Neural progenitor cell (in vitro differentiated cells): ENCODE results near the gene ZNF213. TPM values are rescaled to one million over a fixed set of nuclear protein-coding genes. Genes with fewer than 3 reads are reported as not detected.

Experiments
- DNase-seq: peaks from one replicate; pipeline ENCODE4 v3.0.0-alpha.2; 2016; ENCODE audit warnings: low spot score
- H2AFZ ChIP-seq: fragments of 200-600 bp; sonication (generic); replicated peaks from 2 replicates; pipeline ENCODE4 v1.6.1; 2016; ENCODE audit warnings: antibody characterized with exemption
- H3F3A ChIP-seq: fragments of 200-600 bp; sonication (generic); 2 replicates; pipeline ENCODE4 v1.6.1; 2016; ENCODE audit warnings: antibody characterized with exemption, low read depth
- H3K27ac ChIP-seq: fragments of 200-600 bp; sonication (generic); 2 replicates; pipeline ENCODE4 v1.5.1; 2016; ENCODE audit warnings: mild to moderate bottlenecking
- H3K27me3 ChIP-seq: fragments of 200-600 bp; sonication (generic); 2 replicates; pipeline ENCODE4 v1.6.1; 2016; ENCODE audit warnings: mild to moderate bottlenecking, moderate library complexity
- H3K36me3 ChIP-seq: fragments of 200-600 bp; sonication (generic); 2 replicates; pipeline ENCODE4 v1.5.1; 2016
- H3K4me1 ChIP-seq: fragments of 200-600 bp; sonication (generic); 2 replicates; pipeline ENCODE4 v1.6.1; 2016; ENCODE audit warnings: mixed run types
- H3K4me2 ChIP-seq: fragments of 200-600 bp; sonication (generic); 2 replicates; pipeline ENCODE4 v1.6.1; 2016
- H3K4me3 ChIP-seq: fragments of 200-600 bp; sonication (generic); 2 replicates; pipeline ENCODE4 v1.5.1; 2016
- H3K79me2 ChIP-seq: fragments of 200-600 bp; sonication (generic); 2 replicates; pipeline ENCODE4 v1.6.1; 2016; ENCODE audit warnings: low read depth
- H3K9ac ChIP-seq: fragments of 200-600 bp; sonication (generic); 2 replicates; pipeline ENCODE4 v1.6.1; 2016
- H3K9me3 ChIP-seq: fragments of 200-600 bp; sonication (generic); 2 replicates; pipeline ENCODE4 v1.5.1; 2016; ENCODE audit warnings: low read depth
- H4K20me1 ChIP-seq: fragments of 200-600 bp; sonication (generic); 2 replicates; pipeline ENCODE4 v1.6.1; 2016; ENCODE audit warnings: low read depth
- H3K27ac Mint-ChIP-seq: 3 replicates; pipeline ENCODE4 v1.8.0; 2021; ENCODE audit warnings: mixed read lengths
- H3K27me3 Mint-ChIP-seq: 2 replicates; pipeline ENCODE4 v1.8.0; 2022; ENCODE audit warnings: low read depth, mild to moderate bottlenecking, inconsistent platforms, moderate library complexity, mixed read lengths; ENCODE audit not compliant: insufficient read depth
- H3K36me3 Mint-ChIP-seq: 3 replicates; pipeline ENCODE4 v1.8.0; 2021; ENCODE audit warnings: mixed read lengths
- H3K4me1 Mint-ChIP-seq: 3 replicates; pipeline ENCODE4 v1.8.0; 2021; ENCODE audit warnings: mixed read lengths
- H3K4me3 Mint-ChIP-seq: 3 replicates; pipeline ENCODE4 v1.8.0; 2021; ENCODE audit warnings: mild to moderate bottlenecking, moderate library complexity, mixed read lengths
- H3K9me3 Mint-ChIP-seq: 3 replicates; pipeline ENCODE4 v1.8.0; 2020; ENCODE audit warnings: mixed read lengths
- EZH2 ChIP-seq: fragments of 200-600 bp; sonication (generic); IDR thresholded peaks from 2 replicates; pipeline ENCODE4 v1.6.1; 2017; ENCODE audit warnings: antibody characterized with exemption, mild to moderate bottlenecking, moderate library complexity
- EZH2phosphoT487 ChIP-seq: fragments of 200-600 bp; sonication (generic); IDR thresholded peaks from 2 replicates; pipeline ENCODE4 v1.6.1; 2017; ENCODE audit warnings: antibody characterized with exemption
- total RNA-seq: library from RNA; depleted of rRNA; stranded (reverse); fragments of >200 nt; gene quantifications from 2 replicates; pipeline ENCODE4 v1.2.3, GENCODE V29; 2015; ENCODE audit warnings: low replicate concordance
- TF ChIP-seq, protein P1 (sequence below): fragments of 200-600 bp; sonication (generic); IDR thresholded peaks from 2 replicates; pipeline ENCODE4 v1.5.1; 2017; ENCODE audit warnings: antibody characterized with exemption, mild to moderate bottlenecking

ZNF213 gene
- total RNA-seq, 1 donor from 2014 or later: 1.3 TPM

- H3K9ac ChIP-seq: no peak overlapping the region
- Mint-ChIP-seq H3K27me3 (peaks cover 41% of the 10 kb centered on the region), H3K36me3 (peaks cover 3% of the 10 kb centered on the region), H3K4me1 (peaks cover 33% of the 10 kb centered on the region), H3K9me3 (peaks cover 21% of the 10 kb centered on the region), H3K4me3 (peak overlapping the region; percentile 94), H3K27ac (peak overlapping the region; percentile 98)
- no peaks in the 10 kb centered on the region for H3K9me3 ChIP-seq
- DNase-seq: no peak
- H3K4me3 ChIP-seq: peak overlapping the region; percentile 73
- no peak overlapping the region for H3K27ac ChIP-seq
- H3F3A ChIP-seq: peaks cover 60% of the 10 kb centered on the region
- peak overlapping the region; percentile 73 for H3K4me2 ChIP-seq
- H4K20me1 ChIP-seq: peaks cover 15% of the 10 kb centered on the region
- no peaks in the 10 kb centered on the region for H3K79me2 ChIP-seq
- H2AFZ ChIP-seq: no peak overlapping the region
- TF ChIP-seq EZH2: no peak
- TF ChIP-seq, protein P1, sequence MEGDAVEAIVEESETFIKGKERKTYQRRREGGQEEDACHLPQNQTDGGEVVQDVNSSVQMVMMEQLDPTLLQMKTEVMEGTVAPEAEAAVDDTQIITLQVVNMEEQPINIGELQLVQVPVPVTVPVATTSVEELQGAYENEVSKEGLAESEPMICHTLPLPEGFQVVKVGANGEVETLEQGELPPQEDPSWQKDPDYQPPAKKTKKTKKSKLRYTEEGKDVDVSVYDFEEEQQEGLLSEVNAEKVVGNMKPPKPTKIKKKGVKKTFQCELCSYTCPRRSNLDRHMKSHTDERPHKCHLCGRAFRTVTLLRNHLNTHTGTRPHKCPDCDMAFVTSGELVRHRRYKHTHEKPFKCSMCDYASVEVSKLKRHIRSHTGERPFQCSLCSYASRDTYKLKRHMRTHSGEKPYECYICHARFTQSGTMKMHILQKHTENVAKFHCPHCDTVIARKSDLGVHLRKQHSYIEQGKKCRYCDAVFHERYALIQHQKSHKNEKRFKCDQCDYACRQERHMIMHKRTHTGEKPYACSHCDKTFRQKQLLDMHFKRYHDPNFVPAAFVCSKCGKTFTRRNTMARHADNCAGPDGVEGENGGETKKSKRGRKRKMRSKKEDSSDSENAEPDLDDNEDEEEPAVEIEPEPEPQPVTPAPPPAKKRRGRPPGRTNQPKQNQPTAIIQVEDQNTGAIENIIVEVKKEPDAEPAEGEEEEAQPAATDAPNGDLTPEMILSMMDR: no peak
- TF ChIP-seq EZH2phosphoT487: peak; percentile 20
- no peaks in the 10 kb centered on the region for H3K36me3 ChIP-seq
- peaks cover 66% of the 10 kb centered on the region for H3K27me3 ChIP-seq
- no peaks in the 10 kb centered on the region for H3K4me1 ChIP-seq
Observed at GRCh38 chr16:3152991-3153368, 18.2 kb downstream of the ZNF213 start.

DNA sequence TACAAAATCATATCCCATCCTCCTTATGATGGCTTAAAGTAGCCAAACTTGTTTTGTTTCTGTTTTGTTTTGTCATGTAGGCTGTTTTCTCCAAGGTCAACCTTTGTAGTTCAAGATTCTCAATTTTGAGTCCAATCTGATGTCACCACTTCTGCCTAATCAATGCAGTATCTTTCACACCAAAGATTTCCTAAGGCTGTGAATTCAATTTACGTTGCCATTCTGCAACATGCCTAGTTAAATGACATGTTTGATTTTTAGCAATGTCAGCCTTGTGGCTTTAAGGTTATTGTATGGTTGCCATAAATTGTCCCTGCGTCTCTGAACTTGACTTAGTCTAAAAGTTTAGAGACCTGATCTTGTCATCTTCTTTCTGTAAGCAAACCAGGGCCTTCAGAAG lies 20.4 kb downstream of the ZNF213 start:
- no peak for TF ChIP-seq EZH2
- no peak for TF ChIP-seq EZH2phosphoT487
- TF ChIP-seq, protein P1: no peak
- Histone ChIP-seq H3K36me3 (no peaks in the 10 kb centered on the region), H3F3A (peaks cover 66% of the 10 kb centered on the region), H3K79me2 (no peaks in the 10 kb centered on the region), H3K4me1 (no peaks in the 10 kb centered on the region), H3K9ac (no peak overlapping the region), H2AFZ (no peak overlapping the region), H3K27ac (no peak overlapping the region), H3K9me3 (no peaks in the 10 kb centered on the region), H3K4me3 (no peak overlapping the region), H4K20me1 (peaks cover 15% of the 10 kb centered on the region), H3K27me3 (peaks cover 58% of the 10 kb centered on the region), H3K4me2 (no peak overlapping the region)
- no peak for DNase-seq
- Mint-ChIP-seq H3K27ac (no peak overlapping the region), H3K9me3 (peaks cover 23% of the 10 kb centered on the region), H3K4me1 (peaks cover 26% of the 10 kb centered on the region), H3K4me3 (peak overlapping the region; percentile 62), H3K36me3 (peaks cover 3% of the 10 kb centered on the region), H3K27me3 (peaks cover 47% of the 10 kb centered on the region)

GRCh38 chr16:3155972-3156371 lies 21.1 kb downstream of the ZNF213 start:
- H3K4me3 Mint-ChIP-seq: no peak overlapping the region
- H3K79me2 ChIP-seq: no peaks in the 10 kb centered on the region
- peaks cover 58% of the 10 kb centered on the region for H3K27me3 ChIP-seq

More at GRCh38 chr16:3155972-3156371, 21.1 kb downstream of the ZNF213 start:
- H3K4me2 ChIP-seq: no peak overlapping the region
- Mint-ChIP-seq H3K36me3 (peaks cover 3% of the 10 kb centered on the region), H3K27me3 (peaks cover 40% of the 10 kb centered on the region), H3K4me1 (peaks cover 21% of the 10 kb centered on the region), H3K9me3 (peaks cover 18% of the 10 kb centered on the region), H3K27ac (no peak overlapping the region)
- no peak for TF ChIP-seq EZH2phosphoT487
- TF ChIP-seq, protein P1: no peak
- TF ChIP-seq EZH2: no peak
- no peaks in the 10 kb centered on the region for H3K36me3 ChIP-seq
- H3F3A ChIP-seq: peaks cover 61% of the 10 kb centered on the region
- DNase-seq: no peak
- H3K4me1 ChIP-seq: no peaks in the 10 kb centered on the region
- no peak overlapping the region for H3K9ac ChIP-seq
- H3K4me3 ChIP-seq: no peak overlapping the region
- H3K9me3 ChIP-seq: no peaks in the 10 kb centered on the region
- no peak overlapping the region for H3K27ac ChIP-seq
- H4K20me1 ChIP-seq: peaks cover 15% of the 10 kb centered on the region
- H2AFZ ChIP-seq: no peak overlapping the region
